WI38 (cell line): ENCODE results near the gene STK32C.

Source experiments
- H3K4me3 ChIP-seq: 2 replicates; pipeline ENCODE4 v1.5.1; 2011; ENCODE audit warnings: low read depth, mild to moderate bottlenecking, control low read depth, low read length
- CTCF ChIP-seq: IDR thresholded peaks from 2 replicates; pipeline ENCODE4 v1.5.1; 2012; ENCODE audit warnings: low read depth, mild to moderate bottlenecking, control low read depth, low read length

The STK32C gene

GRCh38 chr10:132204078-132204780 lies 103.5 kb downstream of the STK32C start:
- no peak for TF ChIP-seq CTCF
- H3K4me3 ChIP-seq = no peak overlapping the region

DNA sequence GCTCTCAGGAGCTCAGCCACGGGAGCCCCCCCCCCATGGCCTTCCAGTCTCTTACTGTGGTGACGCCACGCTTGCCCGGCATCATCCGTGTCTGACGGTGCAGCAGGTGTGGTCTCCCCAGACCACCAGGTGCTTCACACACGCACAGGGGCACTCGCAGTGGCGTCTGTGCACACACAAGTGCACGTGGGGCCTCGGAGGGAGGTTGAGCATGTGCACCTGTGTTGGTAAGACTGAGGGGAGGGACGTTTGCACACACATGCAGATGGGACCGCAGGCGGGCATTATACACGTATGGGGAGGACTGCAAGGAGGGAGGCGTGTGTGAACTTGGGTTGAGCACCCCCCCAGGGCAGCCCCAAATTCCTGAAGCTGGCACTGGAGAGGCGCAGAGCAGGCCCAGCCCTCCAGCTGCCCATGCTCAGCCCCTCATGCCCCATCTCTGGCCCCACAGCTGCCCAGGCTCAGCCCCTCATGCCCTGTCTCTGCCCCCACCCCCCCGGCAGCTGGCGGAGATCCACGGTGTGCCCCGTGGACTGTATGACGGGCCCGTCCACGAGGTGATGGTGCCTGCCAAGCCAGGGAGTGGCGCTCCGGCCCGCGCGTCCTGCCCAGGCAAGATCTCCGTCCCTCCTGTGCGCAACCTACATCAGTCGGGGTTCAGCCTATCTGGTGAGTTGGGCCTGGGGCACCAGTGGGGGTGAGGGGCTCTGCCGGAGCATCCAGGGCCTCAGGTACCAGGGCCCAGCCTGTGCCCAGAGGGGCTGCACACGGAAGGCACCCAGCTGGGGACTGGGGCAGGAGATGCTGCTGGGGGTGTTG lies 104.3 kb downstream of the STK32C start:
- no peak overlapping the region for H3K4me3 ChIP-seq
- TF ChIP-seq CTCF = no peak

DNA sequence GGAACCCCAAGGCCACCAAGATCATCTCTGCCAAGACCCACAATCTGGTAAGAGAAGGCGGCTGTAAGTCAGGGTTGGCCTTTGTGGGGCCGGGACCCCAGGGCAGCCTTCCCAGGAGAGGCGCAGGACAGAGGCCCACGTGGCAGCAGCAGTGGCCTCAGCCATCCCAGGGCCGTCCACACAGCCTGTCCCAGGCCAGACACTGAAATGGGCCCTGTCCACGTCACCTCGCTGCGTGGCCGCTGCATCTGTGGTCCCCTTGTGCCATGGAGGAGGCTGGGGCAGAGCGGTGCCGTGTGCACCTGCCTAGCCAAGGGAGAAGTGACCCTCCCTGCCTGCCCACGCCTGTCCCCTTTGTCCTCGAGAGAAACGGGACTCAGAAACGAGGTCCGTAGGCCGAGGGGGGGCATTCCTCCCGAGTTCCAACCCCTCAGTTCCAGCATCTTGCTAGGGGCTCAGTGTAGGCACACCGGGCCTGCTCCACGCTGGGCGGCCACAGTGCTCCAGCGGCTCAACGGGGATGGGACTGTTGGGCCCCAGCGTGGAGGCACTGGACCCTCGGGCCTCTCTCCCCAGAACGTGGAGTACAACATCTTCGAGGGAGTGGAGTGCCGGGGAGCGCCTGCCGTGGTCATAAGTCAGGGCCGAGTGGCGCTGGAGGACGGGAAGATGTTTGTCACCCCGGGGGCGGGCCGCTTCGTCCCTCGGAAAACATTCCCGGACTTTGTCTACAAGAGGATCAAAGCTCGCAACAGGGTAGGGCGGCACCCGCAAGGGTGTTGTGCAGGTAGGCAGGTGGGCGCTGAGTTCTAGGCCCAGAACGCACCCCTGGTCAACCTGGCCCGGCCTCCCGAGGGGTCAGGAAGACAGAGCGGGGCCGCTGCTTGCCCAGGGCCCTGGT lies 105.4 kb downstream of the STK32C start:
- no peak overlapping the region for H3K4me3 ChIP-seq
- TF ChIP-seq CTCF = no peak

GRCh38 chr10:132201111-132201969 lies 106.4 kb downstream of the STK32C start:
- no peak for TF ChIP-seq CTCF

GRCh38 chr10:132200344-132201110 lies 107.2 kb downstream of the STK32C start:
- no peak for TF ChIP-seq CTCF
- H3K4me3 ChIP-seq = no peak overlapping the region

More at GRCh38 chr10:132201111-132201969, 106.4 kb downstream of the STK32C start:
- H3K4me3 ChIP-seq = no peak overlapping the region

DNA sequence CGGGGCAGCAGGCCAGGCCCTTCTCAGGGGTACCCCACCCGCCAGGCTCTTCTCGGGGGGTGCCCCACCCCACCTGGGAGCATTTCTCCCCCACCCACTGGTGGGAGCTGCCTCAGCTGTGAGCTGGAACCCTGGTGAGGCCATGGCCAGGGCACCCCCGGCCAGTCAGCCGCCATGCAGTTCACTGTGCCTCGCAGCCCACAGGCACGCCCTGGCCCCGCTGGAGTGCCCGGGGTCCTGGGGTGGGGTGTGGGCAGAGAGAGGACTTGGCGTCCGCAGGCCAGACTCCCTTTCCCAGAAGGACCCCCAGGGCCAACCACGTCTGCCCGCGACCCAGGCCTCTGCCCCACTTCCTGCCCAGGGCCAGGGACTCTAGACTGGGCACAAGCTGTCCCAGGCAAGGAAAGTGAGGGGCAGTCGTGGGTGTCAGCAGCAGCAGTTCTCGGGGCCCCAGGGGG lies 107.9 kb downstream of the STK32C start:
- no peak overlapping the region for H3K4me3 ChIP-seq
- TF ChIP-seq CTCF = no peak
